GM12891 (cell line): ENCODE results near the gene SPRR3.

Experiments
- POLR2A ChIP-seq: IDR thresholded peaks from 2 replicates; pipeline ENCODE4 v1.6.1; 2011; ENCODE audit warnings: low read depth, low read length, control low read depth
- POLR2AphosphoS5 ChIP-seq: IDR thresholded peaks from 2 replicates; pipeline ENCODE4 v1.6.1; 2011; ENCODE audit warnings: low read depth, low read length, control low read depth
- SPI1 ChIP-seq: IDR thresholded peaks from 2 replicates; pipeline ENCODE4 v1.6.1; 2011; ENCODE audit warnings: low read depth, low read length, control low read depth
- TAF1 ChIP-seq: IDR thresholded peaks from 2 replicates; pipeline ENCODE4 v1.6.1; 2011; ENCODE audit warnings: low read depth, low read length, control low read depth

GRCh38 chr1:152957561-152957960 lies 44.0 kb upstream of the SPRR3 start:
- TF ChIP-seq POLR2A (no peak), POLR2AphosphoS5 (no peak), TAF1 (no peak), SPI1 (no peak)
